Loucy (cell line): ENCODE data around the gene ENTPD8.
A peak's percentile ranks its signal among the peaks of the same experiment; 100 is the strongest.
"Not testable (repeated sequence)": the region's sequence is repeated elsewhere in the genome, so short reads cannot be mapped to it uniquely, and the experiment has no call there.

Experiments used
- H2AFZ ChIP-seq: fragments of 200-600 bp; sonication (generic); 2 replicates; pipeline ENCODE4 v1.6.0; 2016; ENCODE audit warnings: antibody characterized with exemption, mild to moderate bottlenecking, low read length, moderate library complexity
- H3F3A ChIP-seq: fragments of 200-600 bp; 2 replicates; pipeline ENCODE4 v1.6.0; 2016; ENCODE audit warnings: antibody characterized with exemption, low read depth, mild to moderate bottlenecking
- H3K27me3 ChIP-seq: fragments of 200-600 bp; sonication (generic); 2 replicates; pipeline ENCODE4 v1.6.1; 2014; ENCODE audit warnings: low read length, mild to moderate bottlenecking; ENCODE audit not compliant: insufficient read depth, poor library complexity, severe bottlenecking
- H3K36me3 ChIP-seq: fragments of 200-600 bp; sonication (generic); 2 replicates; pipeline ENCODE4 v1.6.1; 2016; ENCODE audit warnings: low read length; ENCODE audit not compliant: insufficient read depth
- H3K4me1 ChIP-seq: fragments of 200-600 bp; sonication (generic); 2 replicates; pipeline ENCODE4 v1.5.1; 2014; ENCODE audit warnings: low read length, mild to moderate bottlenecking; ENCODE audit not compliant: insufficient read depth, poor library complexity, severe bottlenecking
- H3K4me2 ChIP-seq: fragments of 200-600 bp; sonication (generic); 2 replicates; pipeline ENCODE4 v1.6.0; 2014; ENCODE audit warnings: antibody characterized with exemption, low read length, low read depth, mild to moderate bottlenecking; ENCODE audit not compliant: poor library complexity, severe bottlenecking
- H3K4me3 ChIP-seq: fragments of 200-600 bp; sonication (generic); 2 replicates; pipeline ENCODE4 v1.5.1; 2014; ENCODE audit warnings: low read length, mild to moderate bottlenecking, mixed read lengths; ENCODE audit not compliant: poor library complexity, severe bottlenecking
- H3K79me2 ChIP-seq: fragments of 200-600 bp; sonication (generic); 2 replicates; pipeline ENCODE4 v1.6.1; 2014; ENCODE audit warnings: low read length; ENCODE audit not compliant: insufficient read depth
- H3K9ac ChIP-seq: fragments of 200-600 bp; sonication (generic); 2 replicates; pipeline ENCODE4 v1.6.0; 2014; ENCODE audit warnings: mild to moderate bottlenecking, low read depth, low read length, moderate library complexity; ENCODE audit not compliant: poor library complexity, severe bottlenecking
- H3K9me2 ChIP-seq: fragments of 200-600 bp; sonication (generic); replicated peaks from 2 replicates; pipeline ENCODE4 v1.6.1; 2016; ENCODE audit warnings: low read depth, low read length, mixed read lengths
- H3K9me3 ChIP-seq: fragments of 200-600 bp; sonication (generic); 2 replicates; pipeline ENCODE4 v1.6.1; 2014; ENCODE audit warnings: mild to moderate bottlenecking, antibody characterized with exemption, low read length, low read depth; ENCODE audit not compliant: insufficient read depth
- H4K20me1 ChIP-seq: fragments of 200-600 bp; sonication (generic); 2 replicates; pipeline ENCODE4 v1.6.0; 2014; ENCODE audit warnings: antibody characterized with exemption, low read length, mild to moderate bottlenecking; ENCODE audit not compliant: insufficient read depth, poor library complexity, severe bottlenecking
- CTCF ChIP-seq: fragments of 200-600 bp; sonication (generic); conservative IDR thresholded peaks from 2 replicates; pipeline ENCODE4 v1.5.1; 2014; ENCODE audit warnings: mild to moderate bottlenecking, antibody characterized with exemption, low read length
- EZH2phosphoT487 ChIP-seq: fragments of 200-600 bp; IDR thresholded peaks from 2 replicates; pipeline ENCODE4 v1.6.1; 2018; ENCODE audit warnings: antibody characterized with exemption, mild to moderate bottlenecking, moderate library complexity, borderline replicate concordance

ENTPD8 gene

GRCh38 chr9:137452761-137453642 lies 11.8 kb upstream of the ENTPD8 start:
- H3K27me3 ChIP-seq = no peaks in the 10 kb centered on the region
- no peaks in the 10 kb centered on the region for H3F3A ChIP-seq
- H2AFZ ChIP-seq = no peak overlapping the region
- no peaks in the 10 kb centered on the region for H3K79me2 ChIP-seq
- H3K36me3 ChIP-seq = no peaks in the 10 kb centered on the region
- H3K4me3 ChIP-seq = no peak overlapping the region
- no peaks in the 10 kb centered on the region for H4K20me1 ChIP-seq
- no peak overlapping the region for H3K4me2 ChIP-seq
- no peaks in the 10 kb centered on the region for H3K9me2 ChIP-seq
- H3K9me3 ChIP-seq = no peaks in the 10 kb centered on the region
- H3K4me1 ChIP-seq = peaks cover 6% of the 10 kb centered on the region
- TF ChIP-seq CTCF = no peak
- TF ChIP-seq EZH2phosphoT487 = no peak
- no peak overlapping the region for H3K9ac ChIP-seq

- no peak overlapping the region for H2AFZ ChIP-seq
- no peaks in the 10 kb centered on the region for H4K20me1 ChIP-seq
- H3K27me3 ChIP-seq = no peaks in the 10 kb centered on the region
- no peaks in the 10 kb centered on the region for H3K9me2 ChIP-seq
- no peak overlapping the region for H3K4me2 ChIP-seq
- peaks cover 6% of the 10 kb centered on the region for H3K4me1 ChIP-seq
- no peak overlapping the region for H3K4me3 ChIP-seq
- no peaks in the 10 kb centered on the region for H3K36me3 ChIP-seq
- no peaks in the 10 kb centered on the region for H3K9me3 ChIP-seq
- H3K9ac ChIP-seq = no peak overlapping the region
- no peaks in the 10 kb centered on the region for H3K79me2 ChIP-seq
- TF ChIP-seq CTCF = no peak
- TF ChIP-seq EZH2phosphoT487 = no peak
- H3F3A ChIP-seq = no peaks in the 10 kb centered on the region
Observed at GRCh38 chr9:137452006-137452760, 11.0 kb upstream of the ENTPD8 start.

- H3K9ac ChIP-seq, H3K9me3 ChIP-seq, H3K27me3 ChIP-seq, H3K79me2 ChIP-seq, H3K9me2 ChIP-seq, H4K20me1 ChIP-seq, H3K4me1 ChIP-seq, H3F3A ChIP-seq, H3K4me3 ChIP-seq, H3K36me3 ChIP-seq, H2AFZ ChIP-seq, H3K4me2 ChIP-seq: not testable (repeated sequence)
Observed at GRCh38 chr9:137451264-137452005, 10.3 kb upstream of the ENTPD8 start.

- H3K4me2 ChIP-seq = peak overlapping the region; percentile 20
- H4K20me1 ChIP-seq, H3K4me3 ChIP-seq: not testable (repeated sequence)
Observed at GRCh38 chr9:137450539-137451222, 9.5 kb upstream of the ENTPD8 start.

More at GRCh38 chr9:137450539-137451222, 9.5 kb upstream of the ENTPD8 start:
- not testable (repeated sequence) for H3K79me2 ChIP-seq, H3K4me1 ChIP-seq, H3K27me3 ChIP-seq, H3K9me2 ChIP-seq, H3K9me3 ChIP-seq, H3F3A ChIP-seq, H2AFZ ChIP-seq, H3K36me3 ChIP-seq, H3K9ac ChIP-seq
